ENCODE data around the gene PDX1.

- TF ChIP-seq CTCF (IDR thresholded peaks at IDR 0.05) (no peak), POLR2A (IDR thresholded peaks at IDR 0.05) (no peak)
Measured at GRCh38 chr13:27928805-27929753, 9.3 kb downstream of the PDX1 start.
